OCI-LY7 (cell line): ENCODE measurements around the gene TMEM150C. TPM values are rescaled to one million over a fixed set of nuclear protein-coding genes. Genes with fewer than 3 reads are reported as not detected.

Experiments used
- BruUV-seq: library from RNA; stranded (reverse); fragments of 400-500 nt; replicated peaks from 2 replicates; lab custom pipeline; 2021; lab: Mats Ljungman, UMichigan
- CTCF ChIA-PET: fragments of 300-600 bp; sonication (Branson Sonifier 250); formaldehyde crosslinking; loops from one replicate; lab custom pipeline; 2022; ENCODE audit warnings: antibody characterized with exemption; ENCODE audit not compliant: unreplicated experiment; lab: Charles Lee
- POLR2A ChIA-PET: fragments of 300-600 bp; sonication (Branson Sonifier 250); formaldehyde crosslinking; loops from one replicate; lab custom pipeline; 2022; ENCODE audit warnings: antibody characterized with exemption; lab: Charles Lee
- DNase-seq: peaks from one replicate; pipeline ENCODE4 v3.0.0-alpha.2; 2015; ENCODE audit warnings: low spot score
- H2AFZ ChIP-seq: fragments of 200-600 bp; sonication (generic), shearing (Covaris generic); 2 replicates; pipeline ENCODE4 v1.6.1; 2014; ENCODE audit warnings: mild to moderate bottlenecking, antibody characterized with exemption, low read length, moderate library complexity
- H3K27ac ChIP-seq: fragments of 200-600 bp; sonication (generic); 2 replicates; pipeline ENCODE4 v1.5.1; 2014; ENCODE audit warnings: mixed run types, low read depth, mild to moderate bottlenecking, moderate library complexity, low read length, inconsistent platforms; ENCODE audit not compliant: poor library complexity, severe bottlenecking
- H3K36me3 ChIP-seq: fragments of 200-600 bp; sonication (generic); 2 replicates; pipeline ENCODE4 v1.6.1; 2014; ENCODE audit warnings: mild to moderate bottlenecking, antibody characterized with exemption, low read length, moderate library complexity, mixed read lengths; ENCODE audit not compliant: insufficient read depth
- H3K4me1 ChIP-seq: fragments of 200-600 bp; sonication (generic); 2 replicates; pipeline ENCODE4 v1.5.1; 2014; ENCODE audit warnings: mild to moderate bottlenecking, low read length; ENCODE audit not compliant: insufficient read depth, poor library complexity, severe bottlenecking
- H3K4me2 ChIP-seq: fragments of 200-600 bp; sonication (generic); 2 replicates; pipeline ENCODE4 v1.6.1; 2014; ENCODE audit warnings: mild to moderate bottlenecking, low read length
- H3K4me3 ChIP-seq: fragments of 200-600 bp; sonication (generic); 2 replicates; pipeline ENCODE4 v1.5.1; 2014; ENCODE audit warnings: mild to moderate bottlenecking, low read depth, low read length; ENCODE audit not compliant: poor library complexity, severe bottlenecking
- H3K79me2 ChIP-seq: fragments of 200-600 bp; sonication (generic); 2 replicates; pipeline ENCODE4 v1.6.1; 2016; ENCODE audit warnings: low read depth, mild to moderate bottlenecking, low read length, moderate library complexity, mixed read lengths; ENCODE audit not compliant: insufficient read depth
- H3K9me2 ChIP-seq: fragments of 200-600 bp; sonication (generic); 2 replicates; pipeline ENCODE4 v1.6.1; 2016; ENCODE audit warnings: mild to moderate bottlenecking, low read length, mixed read lengths; ENCODE audit not compliant: insufficient read depth
- H3K9me3 ChIP-seq: fragments of 200-600 bp; sonication (generic); 2 replicates; pipeline ENCODE4 v1.6.1; 2014; ENCODE audit warnings: mild to moderate bottlenecking, mixed run types, low read length, mixed read lengths
- H4K20me1 ChIP-seq: fragments of 200-600 bp; sonication (generic); 2 replicates; pipeline ENCODE4 v1.6.1; 2014; ENCODE audit warnings: mild to moderate bottlenecking, antibody characterized with exemption, low read length, moderate library complexity, mixed read lengths; ENCODE audit not compliant: insufficient read depth
- EZH2phosphoT487 ChIP-seq: fragments of 200-600 bp; sonication (generic); IDR thresholded peaks from 2 replicates; pipeline ENCODE4 v1.6.1; 2018; ENCODE audit warnings: low read depth, borderline replicate concordance, mild to moderate bottlenecking, mixed run types, antibody characterized with exemption, low read length, moderate library complexity, mixed read lengths
- intact Hi-C: fragments of 100-400 bp; cut with micrococcal nuclease; formaldehyde crosslinking; loops from one replicate; pipeline ENCODE4 v1.10.0; 2022; ENCODE audit not compliant: unreplicated experiment
- total RNA-seq, 2 experiments: library from RNA; depleted of rRNA in 1 of 2; stranded (reverse); fragments of >200 nt in 1 of 2; shearing (Covaris generic) in 1 of 2; gene quantifications; 2 replicates each; pipeline ENCODE4 v1.2.3, GENCODE V29; 2014 to 2022
- TF ChIP-seq, protein P1 (sequence below): fragments of 200-600 bp; sonication (generic); conservative IDR thresholded peaks from 2 replicates; pipeline ENCODE4 v1.5.1; 2014; ENCODE audit warnings: mild to moderate bottlenecking, antibody characterized with exemption, low read length, moderate library complexity, mixed read lengths

TMEM150C gene
- total RNA-seq, 2 experiments from 2014 or later = not detected

- no peak overlapping the region for H3K27ac ChIP-seq
- H3K9me3 ChIP-seq = no peaks in the 10 kb centered on the region
- H3K79me2 ChIP-seq = peaks cover 99% of the 10 kb centered on the region
- no peak overlapping the region for H3K4me3 ChIP-seq
- CTCF ChIA-PET = no interaction called here
- H3K4me1 ChIP-seq = peaks cover 37% of the 10 kb centered on the region
- H3K4me2 ChIP-seq = no peak overlapping the region
- H3K36me3 ChIP-seq = peaks cover 87% of the 10 kb centered on the region
- no peaks in the 10 kb centered on the region for H3K9me2 ChIP-seq
- BruUV-seq = no TSS peak
- H2AFZ ChIP-seq = no peak overlapping the region
- DNase-seq = no peak
- H4K20me1 ChIP-seq = peaks cover 51% of the 10 kb centered on the region
- intact Hi-C loops = no loop called here
- POLR2A ChIA-PET = no interaction called here
- TF ChIP-seq, protein P1, sequence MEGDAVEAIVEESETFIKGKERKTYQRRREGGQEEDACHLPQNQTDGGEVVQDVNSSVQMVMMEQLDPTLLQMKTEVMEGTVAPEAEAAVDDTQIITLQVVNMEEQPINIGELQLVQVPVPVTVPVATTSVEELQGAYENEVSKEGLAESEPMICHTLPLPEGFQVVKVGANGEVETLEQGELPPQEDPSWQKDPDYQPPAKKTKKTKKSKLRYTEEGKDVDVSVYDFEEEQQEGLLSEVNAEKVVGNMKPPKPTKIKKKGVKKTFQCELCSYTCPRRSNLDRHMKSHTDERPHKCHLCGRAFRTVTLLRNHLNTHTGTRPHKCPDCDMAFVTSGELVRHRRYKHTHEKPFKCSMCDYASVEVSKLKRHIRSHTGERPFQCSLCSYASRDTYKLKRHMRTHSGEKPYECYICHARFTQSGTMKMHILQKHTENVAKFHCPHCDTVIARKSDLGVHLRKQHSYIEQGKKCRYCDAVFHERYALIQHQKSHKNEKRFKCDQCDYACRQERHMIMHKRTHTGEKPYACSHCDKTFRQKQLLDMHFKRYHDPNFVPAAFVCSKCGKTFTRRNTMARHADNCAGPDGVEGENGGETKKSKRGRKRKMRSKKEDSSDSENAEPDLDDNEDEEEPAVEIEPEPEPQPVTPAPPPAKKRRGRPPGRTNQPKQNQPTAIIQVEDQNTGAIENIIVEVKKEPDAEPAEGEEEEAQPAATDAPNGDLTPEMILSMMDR = no peak
- TF ChIP-seq EZH2phosphoT487 = no peak
These were observed 125.7 kb downstream of the TMEM150C start for GRCh38 chr4:82436130-82436529.

DNA sequence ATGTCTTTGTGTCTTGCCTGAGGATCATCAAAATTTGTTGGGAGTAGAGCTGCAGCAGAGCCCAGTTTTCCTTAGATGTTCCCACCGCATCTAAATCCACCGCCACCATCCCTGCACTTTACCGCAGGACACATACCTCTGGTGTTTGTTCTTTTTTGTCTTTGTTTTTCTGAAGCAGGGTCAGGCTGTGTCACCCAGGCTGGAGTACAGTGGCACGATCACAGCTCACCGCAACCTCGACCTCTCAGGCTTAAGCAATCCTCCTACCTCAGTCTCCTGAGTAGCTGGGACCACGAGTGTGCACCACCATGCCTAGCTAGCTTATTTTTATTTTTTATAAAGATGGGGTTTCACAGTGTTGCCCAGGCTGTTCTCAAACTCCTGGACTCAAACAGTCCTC, 126.8 kb downstream of the TMEM150C start:
- H3K36me3 ChIP-seq = peaks cover 75% of the 10 kb centered on the region
- no peak overlapping the region for H3K4me2 ChIP-seq
- intact Hi-C loops = no loop called here

GRCh38 chr4:82433791-82434190, 128.0 kb downstream of the TMEM150C start:
- no peak overlapping the region for H3K27ac ChIP-seq
- POLR2A ChIA-PET = interaction anchor here (0.5 kb wide), 1 partner anchor 60 kb away, joined by 4 read pairs; the partner anchor contains the start of gene HNRNPD
- no peak overlapping the region for H3K4me3 ChIP-seq
- peaks cover 68% of the 10 kb centered on the region for H3K36me3 ChIP-seq
- H3K9me3 ChIP-seq = no peaks in the 10 kb centered on the region
- CTCF ChIA-PET = no interaction called here
- peaks cover 38% of the 10 kb centered on the region for H4K20me1 ChIP-seq
- no peak overlapping the region for H2AFZ ChIP-seq
- H3K9me2 ChIP-seq = no peaks in the 10 kb centered on the region
- H3K79me2 ChIP-seq = peaks cover 86% of the 10 kb centered on the region
- no peak for DNase-seq
- no peak for TF ChIP-seq EZH2phosphoT487
- TF ChIP-seq, protein P1 = no peak
- no TSS peak for BruUV-seq
- H3K4me1 ChIP-seq = peaks cover 37% of the 10 kb centered on the region
- intact Hi-C loops = no loop called here
- peak overlapping the region; percentile 28; the same call in 1 of the 2 replicates for H3K4me2 ChIP-seq

More for the DNA sequence above, 126.8 kb downstream of the TMEM150C start:
- Histone ChIP-seq H3K4me1 (peaks cover 37% of the 10 kb centered on the region), H4K20me1 (peaks cover 49% of the 10 kb centered on the region), H3K9me2 (no peaks in the 10 kb centered on the region), H2AFZ (no peak overlapping the region), H3K79me2 (peaks cover 93% of the 10 kb centered on the region), H3K9me3 (no peaks in the 10 kb centered on the region), H3K4me3 (no peak overlapping the region), H3K27ac (no peak overlapping the region)
- no peak for DNase-seq
- no peak for TF ChIP-seq EZH2phosphoT487
- TF ChIP-seq, protein P1 = no peak
- ChIA-PET CTCF (no interaction called here), POLR2A (interaction anchor here (0.8 kb wide), 1 partner anchor 10 kb away, joined by 3 read pairs; no protein-coding TSS in a partner anchor)
- no TSS peak for BruUV-seq
